Activated T-helper 17 cell treated with anti-CD3 and anti-CD28 coated beads, Interleukin-2, amount 50 U/mL, for 72 hours (primary cell): ENCODE results near the gene TMEM52B. TPM values are rescaled to one million over a fixed set of nuclear protein-coding genes. Genes with fewer than 3 reads are reported as not detected.
A peak's percentile ranks its signal among the peaks of the same experiment; 100 is the strongest.

Source experiments
- ATAC-seq: fragments of 150-1000 bp; cut with Tn5 transposase; replicated peaks from 2 replicates; pipeline ENCODE4 v1.10.0; 2021; ENCODE audit warnings: mild to moderate bottlenecking, moderate library complexity
- H3K27ac Mint-ChIP-seq: one replicate; pipeline ENCODE4 v1.8.0; 2022; ENCODE audit warnings: mixed read lengths
- H3K27me3 Mint-ChIP-seq: one replicate; pipeline ENCODE4 v1.8.0; 2022; ENCODE audit warnings: mixed read lengths
- H3K36me3 Mint-ChIP-seq: one replicate; pipeline ENCODE4 v1.8.0; 2022; ENCODE audit warnings: low read depth, mild to moderate bottlenecking, mixed read lengths
- H3K4me1 Mint-ChIP-seq: one replicate; pipeline ENCODE4 v1.8.0; 2022; ENCODE audit warnings: mixed read lengths
- H3K4me3 Mint-ChIP-seq: one replicate; pipeline ENCODE4 v1.8.0; 2022; ENCODE audit warnings: mild to moderate bottlenecking, mixed read lengths
- H3K9me3 Mint-ChIP-seq: one replicate; pipeline ENCODE4 v1.8.0; 2022; ENCODE audit warnings: mixed read lengths
- total RNA-seq, 2 donors: library from RNA; stranded (reverse); gene quantifications; one replicate each; pipeline ENCODE4 v1.2.3, GENCODE V29; 2022

TMEM52B gene
- total RNA-seq, 2 donors from 2014 or later, result not detected

DNA sequence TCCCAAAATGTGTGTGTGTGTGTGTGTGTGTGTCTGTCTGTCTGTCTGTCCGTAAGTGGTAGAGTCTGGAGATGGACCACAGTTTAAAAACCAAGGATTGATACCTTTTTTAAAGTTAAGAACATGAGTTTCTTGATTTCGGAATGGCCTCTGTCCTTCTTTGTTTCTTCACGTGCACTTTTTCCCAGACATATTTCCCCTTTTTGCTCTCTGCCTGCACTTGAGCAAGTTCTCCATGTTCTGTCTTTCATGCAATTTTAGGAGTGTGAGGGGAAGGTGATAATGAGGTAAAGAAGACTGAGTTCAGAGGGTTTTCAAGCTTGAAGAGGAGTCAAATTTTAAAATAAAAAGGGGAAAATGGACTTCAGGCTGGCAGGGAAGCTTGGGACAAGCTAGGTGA is 19.6 kb upstream of the TMEM52B start:
- no peak for ATAC-seq
- Mint-ChIP-seq H3K4me1 (no peaks in the 10 kb centered on the region), H3K27ac (no peak overlapping the region), H3K4me3 (no peak overlapping the region), H3K36me3 (no peaks in the 10 kb centered on the region), H3K9me3 (no peaks in the 10 kb centered on the region), H3K27me3 (no peaks in the 10 kb centered on the region)

DNA sequence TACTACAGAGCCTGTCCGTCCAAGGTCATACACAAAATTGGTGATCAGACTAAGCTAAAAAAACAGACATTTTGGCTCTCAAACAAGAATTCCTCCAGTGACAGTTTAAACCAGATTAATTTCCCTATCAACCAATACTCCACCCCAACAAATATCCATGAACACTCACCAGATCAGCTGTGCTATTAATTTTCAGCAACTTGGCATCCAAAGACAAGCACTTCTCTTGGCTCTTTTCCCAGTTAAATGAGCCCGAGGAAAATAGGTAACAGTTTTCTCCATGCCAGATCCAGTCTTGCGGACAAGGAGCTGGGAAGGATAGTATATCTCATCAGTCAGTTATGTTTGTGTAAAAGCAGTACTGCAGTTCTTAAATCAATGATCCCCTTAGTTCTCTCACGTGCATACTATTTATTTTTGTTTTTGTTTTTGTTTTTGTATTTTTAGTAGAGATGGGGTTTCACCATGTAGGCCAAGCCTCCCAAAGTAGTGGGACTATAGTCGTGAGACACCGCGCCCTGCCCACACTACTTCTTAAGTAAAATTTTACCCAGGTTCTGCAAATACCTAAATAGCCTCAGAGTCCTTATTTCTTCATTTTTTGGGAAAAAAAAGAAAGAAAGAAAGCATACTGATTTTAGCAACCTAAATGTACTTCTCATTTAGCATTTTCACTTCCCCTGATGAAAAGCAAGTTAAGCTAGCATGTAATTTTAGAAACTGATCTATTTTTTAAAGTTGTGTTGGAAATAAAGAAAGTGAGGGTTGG is 18.0 kb upstream of the TMEM52B start:
- H3K27me3 Mint-ChIP-seq, result no peaks in the 10 kb centered on the region
- no peaks in the 10 kb centered on the region for H3K36me3 Mint-ChIP-seq
- H3K4me1 Mint-ChIP-seq, result no peaks in the 10 kb centered on the region
- H3K4me3 Mint-ChIP-seq, result no peak overlapping the region
- H3K9me3 Mint-ChIP-seq, result no peaks in the 10 kb centered on the region
- H3K27ac Mint-ChIP-seq, result no peak overlapping the region
- ATAC-seq, result no peak

DNA sequence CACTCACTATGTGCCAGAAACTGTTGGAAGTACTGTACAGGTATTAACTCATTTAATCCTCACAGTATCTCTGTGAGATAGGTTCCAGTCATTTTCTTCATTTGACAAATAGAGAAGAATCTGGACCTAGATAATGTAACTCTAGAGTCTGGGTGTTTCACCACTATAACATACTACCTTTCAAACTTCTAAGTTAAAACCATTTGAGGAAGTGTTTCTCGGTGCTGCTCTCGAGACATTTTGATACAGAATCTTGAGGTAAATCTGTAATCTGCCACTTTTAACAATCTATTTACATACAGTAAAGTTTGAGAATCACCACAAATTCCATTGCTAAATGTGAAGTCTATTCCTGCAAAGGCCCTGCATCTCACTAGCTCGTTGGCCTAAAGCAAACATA is 15.7 kb upstream of the TMEM52B start:
- no peaks in the 10 kb centered on the region for H3K4me1 Mint-ChIP-seq
- no peaks in the 10 kb centered on the region for H3K27me3 Mint-ChIP-seq
- H3K9me3 Mint-ChIP-seq, result no peaks in the 10 kb centered on the region
- H3K36me3 Mint-ChIP-seq, result no peaks in the 10 kb centered on the region
- no peak overlapping the region for H3K27ac Mint-ChIP-seq
- no peak overlapping the region for H3K4me3 Mint-ChIP-seq
- ATAC-seq, result no peak

GRCh38 chr12:10165421-10165820 is 13.4 kb upstream of the TMEM52B start:
- no peak overlapping the region for H3K4me3 Mint-ChIP-seq
- no peak overlapping the region for H3K27ac Mint-ChIP-seq
- no peaks in the 10 kb centered on the region for H3K36me3 Mint-ChIP-seq
- no peaks in the 10 kb centered on the region for H3K27me3 Mint-ChIP-seq
- no peaks in the 10 kb centered on the region for H3K9me3 Mint-ChIP-seq
- H3K4me1 Mint-ChIP-seq, result no peaks in the 10 kb centered on the region
- no peak for ATAC-seq

DNA sequence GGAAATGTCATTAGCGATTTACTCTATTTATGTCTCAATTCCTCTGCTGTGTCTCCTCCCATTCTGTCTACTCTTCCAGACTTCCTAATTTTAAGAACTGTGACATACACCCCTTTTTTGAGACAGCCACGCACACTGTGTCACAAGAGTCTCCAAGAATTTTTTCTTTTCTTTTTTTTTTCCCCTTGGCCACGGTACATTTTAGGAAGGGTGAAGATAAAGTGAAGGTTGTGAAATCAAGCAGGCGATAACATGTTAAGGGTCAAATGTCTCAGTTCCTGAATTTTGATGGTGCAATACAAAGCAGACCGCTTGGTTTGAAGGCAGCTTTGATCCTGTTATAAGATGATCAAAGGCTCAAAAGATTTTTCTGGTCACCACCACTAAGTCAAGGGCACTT is 11.2 kb upstream of the TMEM52B start:
- Mint-ChIP-seq H3K27me3 (peaks cover 7% of the 10 kb centered on the region), H3K9me3 (no peaks in the 10 kb centered on the region), H3K27ac (no peak overlapping the region), H3K4me3 (no peak overlapping the region), H3K36me3 (no peaks in the 10 kb centered on the region), H3K4me1 (no peaks in the 10 kb centered on the region)
- no peak for ATAC-seq

GRCh38 chr12:10169104-10169503 is 9.7 kb upstream of the TMEM52B start:
- no peak for ATAC-seq
- H3K27ac Mint-ChIP-seq, result no peak overlapping the region

GRCh38 chr12:10170216-10170615 is 8.6 kb upstream of the TMEM52B start:
- Mint-ChIP-seq H3K27me3 (peaks cover 12% of the 10 kb centered on the region), H3K27ac (no peak overlapping the region), H3K4me1 (no peaks in the 10 kb centered on the region), H3K9me3 (no peaks in the 10 kb centered on the region), H3K36me3 (no peaks in the 10 kb centered on the region), H3K4me3 (no peak overlapping the region)
- ATAC-seq, result no peak

More at GRCh38 chr12:10169104-10169503, 9.7 kb upstream of the TMEM52B start:
- no peak overlapping the region for H3K4me3 Mint-ChIP-seq
- H3K36me3 Mint-ChIP-seq, result no peaks in the 10 kb centered on the region
- no peaks in the 10 kb centered on the region for H3K4me1 Mint-ChIP-seq
- H3K27me3 Mint-ChIP-seq, result peaks cover 8% of the 10 kb centered on the region
- H3K9me3 Mint-ChIP-seq, result no peaks in the 10 kb centered on the region

GRCh38 chr12:10171973-10172728 is 6.7 kb upstream of the TMEM52B start, which contains the start of gene OLR1:
TSS of gene OLR1 (minus strand) at chr12:10172132. CDS start at chr12:10172077, 55 bp downstream.
- Mint-ChIP-seq H3K4me3 (no peak within 1 kb of the TSS), H3K27ac (no peak within 1 kb of the TSS), H3K4me1 (no peaks in the 10 kb centered on the region), H3K9me3 (no peaks in the 10 kb centered on the region), H3K36me3 (no peaks in the 10 kb centered on the region), H3K27me3 (peaks cover 17% of the 10 kb centered on the region)
- no peak for ATAC-seq

- Mint-ChIP-seq H3K4me3 (no peak overlapping the region), H3K9me3 (no peaks in the 10 kb centered on the region)
- no peak for ATAC-seq
Measured at GRCh38 chr12:10174986-10175614, 3.7 kb upstream of the TMEM52B start.

DNA sequence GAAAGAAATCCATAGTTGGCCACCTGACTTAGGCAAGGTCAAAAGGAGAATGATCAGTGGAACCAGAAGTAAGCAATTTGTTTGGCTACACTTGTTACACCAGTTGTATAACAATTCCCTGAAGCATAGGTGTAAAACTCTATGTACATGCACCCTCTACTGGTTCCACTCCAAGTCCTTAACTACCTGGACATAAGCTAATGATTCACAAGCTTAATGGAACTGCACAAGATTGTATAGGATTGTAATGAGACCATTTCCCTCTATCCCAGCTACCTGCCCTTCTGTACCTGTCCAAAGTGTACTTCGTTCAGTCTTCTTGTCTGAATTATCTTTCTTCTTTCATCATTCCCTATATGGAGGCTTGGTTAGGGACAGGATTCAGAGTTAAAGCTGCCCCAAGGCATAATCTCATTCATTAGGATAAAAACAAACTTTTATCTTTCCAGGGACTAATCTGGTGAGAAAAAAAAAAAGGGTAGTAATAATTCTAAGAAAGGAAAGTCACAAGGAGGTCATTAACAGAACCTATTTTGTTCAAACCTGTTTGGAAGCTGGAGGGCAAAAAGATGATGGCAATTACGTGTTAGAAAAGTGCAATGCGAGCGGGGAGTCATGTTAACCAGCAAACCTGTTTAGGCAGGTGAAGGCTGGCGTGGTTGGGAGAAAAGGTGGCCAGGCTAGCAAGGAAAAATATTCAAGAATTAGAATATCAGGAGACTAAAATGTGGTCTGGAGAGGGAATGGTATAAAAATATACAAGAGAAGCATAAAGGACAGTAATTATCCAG is 2.8 kb upstream of the TMEM52B start:
- H3K27ac Mint-ChIP-seq, result no peak overlapping the region
- H3K4me3 Mint-ChIP-seq, result no peak overlapping the region
- no peaks in the 10 kb centered on the region for H3K9me3 Mint-ChIP-seq
- peaks cover 35% of the 10 kb centered on the region for H3K27me3 Mint-ChIP-seq
- H3K4me1 Mint-ChIP-seq, result no peaks in the 10 kb centered on the region
- H3K36me3 Mint-ChIP-seq, result no peaks in the 10 kb centered on the region
- no peak for ATAC-seq

More at GRCh38 chr12:10174986-10175614, 3.7 kb upstream of the TMEM52B start:
- Mint-ChIP-seq H3K4me1 (no peaks in the 10 kb centered on the region), H3K27me3 (peaks cover 28% of the 10 kb centered on the region), H3K36me3 (no peaks in the 10 kb centered on the region), H3K27ac (no peak overlapping the region)

- no peak overlapping the region for H3K27ac Mint-ChIP-seq
- H3K36me3 Mint-ChIP-seq, result no peaks in the 10 kb centered on the region
- H3K4me3 Mint-ChIP-seq, result no peak overlapping the region
- peaks cover 3% of the 10 kb centered on the region for H3K4me1 Mint-ChIP-seq
- no peak for ATAC-seq
- H3K27me3 Mint-ChIP-seq, result peaks cover 49% of the 10 kb centered on the region
- H3K9me3 Mint-ChIP-seq, result no peaks in the 10 kb centered on the region
Measured at GRCh38 chr12:10179776-10180181, 947 bp downstream of the TMEM52B start.

- Mint-ChIP-seq H3K36me3 (no peaks in the 10 kb centered on the region), H3K27me3 (peaks cover 48% of the 10 kb centered on the region), H3K9me3 (no peaks in the 10 kb centered on the region), H3K4me1 (peaks cover 3% of the 10 kb centered on the region), H3K4me3 (no peak overlapping the region), H3K27ac (no peak overlapping the region)
- peak; percentile 83 for ATAC-seq
Measured at GRCh38 chr12:10182354-10183049, 3.7 kb downstream of the TMEM52B start.

DNA sequence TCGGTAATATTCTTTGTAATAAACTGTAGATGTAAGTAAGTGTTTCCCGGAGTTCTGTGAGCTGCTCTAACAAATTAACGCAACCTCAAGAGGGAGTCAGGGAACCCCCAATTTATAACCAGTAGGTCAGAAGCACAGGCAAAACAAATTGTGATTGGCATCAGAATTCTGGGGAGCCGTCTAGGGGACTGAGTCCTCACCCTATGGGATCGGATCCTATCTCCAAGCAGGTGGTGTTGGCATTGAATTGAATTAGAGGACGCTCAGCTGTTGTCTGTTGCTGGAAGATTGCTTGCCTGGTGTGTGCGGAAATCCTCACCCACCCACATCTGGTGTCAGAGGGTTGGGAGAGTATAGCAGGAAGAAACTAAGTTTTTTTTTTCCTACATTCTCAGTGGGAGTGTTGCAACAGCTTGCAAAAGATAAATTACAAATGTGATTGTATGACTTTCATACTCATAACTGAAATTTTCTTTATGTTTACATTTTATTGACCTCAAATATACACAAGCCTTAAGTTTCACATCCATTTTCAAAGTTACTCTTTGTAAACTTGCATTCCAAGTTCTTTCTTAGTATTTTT is 5.5 kb downstream of the TMEM52B start:
- H3K9me3 Mint-ChIP-seq, result no peaks in the 10 kb centered on the region
- H3K4me1 Mint-ChIP-seq, result peaks cover 3% of the 10 kb centered on the region
- H3K36me3 Mint-ChIP-seq, result no peaks in the 10 kb centered on the region
- no peak overlapping the region for H3K4me3 Mint-ChIP-seq
- no peak overlapping the region for H3K27ac Mint-ChIP-seq
- ATAC-seq, result no peak
- H3K27me3 Mint-ChIP-seq, result peaks cover 41% of the 10 kb centered on the region
